B cell (primary cell): Measurements from ENCODE around the gene SLC8A3. TPM values are rescaled to one million over a fixed set of nuclear protein-coding genes. Genes with fewer than 3 reads are reported as not detected.

ENCODE experiments used
- ATAC-seq: fragments of 200-7000 bp; cut with Tn5 transposase; one replicate; pipeline ENCODE4 v1.10.0; 2021; ENCODE audit warnings: low read depth, mild to moderate bottlenecking, moderate number of reproducible peaks, moderate library complexity
- CTCF ChIA-PET: fragments of 350-600 bp; sonication (Branson Sonifier 250); formaldehyde crosslinking; loops from one replicate; lab custom pipeline; 2021; ENCODE audit warnings: antibody characterized with exemption, inconsistent platforms; lab: Charles Lee
- POLR2A ChIA-PET: fragments of 350-600 bp; sonication (Branson Sonifier 250); formaldehyde crosslinking; loops from one replicate; lab custom pipeline; 2021; ENCODE audit warnings: antibody characterized with exemption; lab: Charles Lee
- DNase-seq: peaks from one replicate; pipeline ENCODE4 v3.0.0; 2013
- H2AFZ ChIP-seq: 2 replicates; pipeline ENCODE4 v1.6.1; 2012; ENCODE audit warnings: mild to moderate bottlenecking, low read depth, low read length; ENCODE audit not compliant: insufficient read depth, poor library complexity, severe bottlenecking
- H3K27ac ChIP-seq, 2 donors: 1 replicate in 1 of 2; 2 replicates in 1 of 2; pipeline ENCODE4 v1.5.1; 2012 to 2013; ENCODE audit warnings: low read length in 2 of 2, mild to moderate bottlenecking in 2 of 2, moderate library complexity in 1 of 2
- H3K27me3 ChIP-seq, 4 experiments: fragments of 200-600 bp in 1 of 4; sonication (generic) in 1 of 4; replicated peaks in 1 of 4; 1 replicate in 2 of 4; 2 replicates in 2 of 4; pipeline versions ENCODE4 v1.6.1 to v1.7.0; 2013 to 2016; ENCODE audit warnings: low read length in 3 of 4, mild to moderate bottlenecking in 2 of 4, mixed read lengths in 1 of 4, moderate library complexity in 1 of 4; ENCODE audit not compliant: insufficient read depth in 4 of 4, control insufficient read depth in 3 of 4; ENCODE audit errors: control extremely low read depth in 1 of 4
- H3K36me3 ChIP-seq, 2 experiments: replicated peaks in 1 of 2; 1 replicate in 1 of 2; 2 replicates in 1 of 2; pipeline versions ENCODE4 v1.6.1 to v1.7.1; 2013; ENCODE audit warnings: low read length in 1 of 2; ENCODE audit not compliant: insufficient read depth in 2 of 2, control insufficient read depth in 1 of 2; ENCODE audit errors: control extremely low read depth in 1 of 2, extremely low read depth in 1 of 2
- H3K4me1 ChIP-seq, 2 donors: fragments of 200-600 bp in 1 of 2; sonication (generic) in 1 of 2; 1 replicate in 1 of 2; 2 replicates in 1 of 2; pipeline versions ENCODE4 v1.5.1 to v1.6.1; 2013 to 2017; ENCODE audit warnings: low read length in 2 of 2; ENCODE audit not compliant: control insufficient read depth in 2 of 2, insufficient read depth in 2 of 2
- H3K4me2 ChIP-seq: replicated peaks from 2 replicates; pipeline ENCODE3; 2012; ENCODE audit warnings: mild to moderate bottlenecking, low read depth, low read length; ENCODE audit not compliant: poor library complexity, severe bottlenecking
- H3K4me3 ChIP-seq, 5 experiments: fragments of 200-600 bp in 1 of 5; sonication (generic) in 1 of 5; 1 replicate in 3 of 5; 2 replicates in 2 of 5; pipeline versions ENCODE4 v1.5.1 to v1.7.0; 2011 to 2016; ENCODE audit warnings: low read length in 4 of 5, mild to moderate bottlenecking in 4 of 5, low read depth in 2 of 5, control low read depth in 1 of 5, moderate library complexity in 1 of 5; ENCODE audit not compliant: insufficient read depth in 1 of 5; ENCODE audit errors: control extremely low read depth in 1 of 5, extremely low read depth in 1 of 5
- H3K79me2 ChIP-seq: fragments of 200-600 bp; sonication (generic); one replicate; pipeline ENCODE4 v1.6.0; 2016; ENCODE audit warnings: low read length; ENCODE audit not compliant: control insufficient read depth, insufficient read depth
- H3K9ac ChIP-seq: fragments of 200-600 bp; sonication (generic); 2 replicates; pipeline ENCODE4 v1.6.1; 2017; ENCODE audit warnings: mild to moderate bottlenecking, low read length, moderate library complexity
- H3K9me3 ChIP-seq, 3 donors: one replicate each; pipeline versions ENCODE4 v1.6.1 to v1.7.1; 2013; ENCODE audit warnings: low read length in 2 of 3; ENCODE audit not compliant: control insufficient read depth in 2 of 3, insufficient read depth in 1 of 3; ENCODE audit errors: control extremely low read depth in 1 of 3
- H4K20me1 ChIP-seq: 2 replicates; pipeline ENCODE4 v1.6.0; 2012; ENCODE audit warnings: mild to moderate bottlenecking, low read length; ENCODE audit not compliant: insufficient read depth, control insufficient read depth, poor library complexity, severe bottlenecking
- H3K27ac Mint-ChIP-seq: one replicate; pipeline ENCODE4 v1.8.0; 2021; ENCODE audit warnings: mixed read lengths
- H3K27me3 Mint-ChIP-seq: one replicate; pipeline ENCODE4 v1.8.0; 2021; ENCODE audit warnings: mixed read lengths
- H3K4me1 Mint-ChIP-seq: one replicate; pipeline ENCODE4 v1.8.0; 2021; ENCODE audit warnings: mixed read lengths
- H3K4me3 Mint-ChIP-seq: one replicate; pipeline ENCODE4 v1.8.0; 2021; ENCODE audit warnings: mixed read lengths
- H3K9me3 Mint-ChIP-seq: one replicate; pipeline ENCODE4 v1.8.0; 2022; ENCODE audit warnings: mixed read lengths; ENCODE audit not compliant: insufficient read depth
- EZH2 ChIP-seq: IDR thresholded peaks from 2 replicates; pipeline ENCODE4 v1.6.1; 2012; ENCODE audit warnings: borderline replicate concordance, low read depth, mild to moderate bottlenecking, moderate library complexity, low read length; ENCODE audit not compliant: insufficient read depth, poor library complexity, severe bottlenecking
- WGBS: methylation state at CpG from one replicate; pipeline ENCODE4 v1.1.5; 2013; ENCODE audit warnings: missing lambda C conversion rate; ENCODE audit not compliant: insufficient coverage; 5-methylcytosine and 5-hydroxymethylcytosine counted together
- intact Hi-C: fragments of 100-400 bp; cut with micrococcal nuclease; formaldehyde crosslinking; loops from one replicate; pipeline ENCODE4 v1.10.0; 2022
- polyA plus RNA-seq: library from polyadenylated mRNA; depleted of rRNA; stranded (reverse); fragments of >200 nt; gene quantifications from 2 replicates; pipeline ENCODE4 v1.2.3, GENCODE V29; 2012
- total RNA-seq, 2 donors: library from RNA; stranded (reverse); fragments of 120-200 nt in 1 of 2; gene quantifications; 1 replicate in 1 of 2; 2 replicates in 1 of 2; pipeline versions ENCODE4 v1.2.3 to v1.2.4, GENCODE V29; 2013 to 2022
- TF ChIP-seq, protein P1 (sequence below): fragments of 200-600 bp; IDR thresholded peaks from one replicate; pipeline ENCODE4 v1.8.0; 2022; ENCODE audit warnings: antibody characterized with exemption, mild to moderate bottlenecking

Gene SLC8A3
- total and polyA plus RNA-seq, 2 donors (not counting 1 experiment from before 2014, with no cell fraction given): 0.07 to 0.09 TPM

DNA sequence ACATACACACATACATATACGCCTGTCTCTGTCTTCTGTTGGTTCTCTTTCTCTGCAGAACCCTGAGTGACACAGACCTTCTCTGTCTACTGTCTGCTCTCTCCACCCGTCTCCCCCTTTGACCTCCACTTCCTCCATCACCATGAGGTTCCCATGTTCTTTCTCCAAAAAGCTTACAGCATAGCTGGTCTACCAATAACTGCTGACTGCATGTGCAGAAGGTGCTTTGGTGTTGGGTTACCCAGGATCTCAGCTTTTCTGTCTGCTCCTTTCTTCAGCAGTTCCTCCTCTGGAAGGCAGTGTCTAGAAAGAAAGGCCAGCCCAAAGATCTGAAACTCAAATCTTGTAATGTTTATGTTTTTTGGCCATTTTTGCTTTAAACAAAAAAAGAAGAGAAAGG lies 184.0 kb downstream of the SLC8A3 start:
- H2AFZ ChIP-seq: no peak overlapping the region
- no peak overlapping the region for H3K27ac ChIP-seq
- H3K4me3 ChIP-seq: no peak overlapping the region
- no peak overlapping the region for H3K4me2 ChIP-seq
- intact Hi-C loops: no loop called here
- H3K9me3 ChIP-seq: no peaks in the 10 kb centered on the region
- Mint-ChIP-seq H3K9me3 (no peaks in the 10 kb centered on the region), H3K4me1 (peaks cover 11% of the 10 kb centered on the region), H3K27me3 (no peaks in the 10 kb centered on the region), H3K27ac (no peak overlapping the region), H3K4me3 (no peak overlapping the region)
- no peak overlapping the region for H3K9ac ChIP-seq
- no peak for ATAC-seq
- H4K20me1 ChIP-seq: no peaks in the 10 kb centered on the region
- no peak for DNase-seq
- peaks cover 0 to 9% of the 10 kb centered on the region in 2 donors for H3K4me1 ChIP-seq
- WGBS: 71% methylated on average over 2 of the region's 2 CpGs
- H3K79me2 ChIP-seq: no peaks in the 10 kb centered on the region
- POLR2A ChIA-PET: no interaction called here
- no peak for TF ChIP-seq EZH2
- TF ChIP-seq, protein P1, sequence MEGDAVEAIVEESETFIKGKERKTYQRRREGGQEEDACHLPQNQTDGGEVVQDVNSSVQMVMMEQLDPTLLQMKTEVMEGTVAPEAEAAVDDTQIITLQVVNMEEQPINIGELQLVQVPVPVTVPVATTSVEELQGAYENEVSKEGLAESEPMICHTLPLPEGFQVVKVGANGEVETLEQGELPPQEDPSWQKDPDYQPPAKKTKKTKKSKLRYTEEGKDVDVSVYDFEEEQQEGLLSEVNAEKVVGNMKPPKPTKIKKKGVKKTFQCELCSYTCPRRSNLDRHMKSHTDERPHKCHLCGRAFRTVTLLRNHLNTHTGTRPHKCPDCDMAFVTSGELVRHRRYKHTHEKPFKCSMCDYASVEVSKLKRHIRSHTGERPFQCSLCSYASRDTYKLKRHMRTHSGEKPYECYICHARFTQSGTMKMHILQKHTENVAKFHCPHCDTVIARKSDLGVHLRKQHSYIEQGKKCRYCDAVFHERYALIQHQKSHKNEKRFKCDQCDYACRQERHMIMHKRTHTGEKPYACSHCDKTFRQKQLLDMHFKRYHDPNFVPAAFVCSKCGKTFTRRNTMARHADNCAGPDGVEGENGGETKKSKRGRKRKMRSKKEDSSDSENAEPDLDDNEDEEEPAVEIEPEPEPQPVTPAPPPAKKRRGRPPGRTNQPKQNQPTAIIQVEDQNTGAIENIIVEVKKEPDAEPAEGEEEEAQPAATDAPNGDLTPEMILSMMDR: no peak
- no peaks in the 10 kb centered on the region for H3K36me3 ChIP-seq
- no peaks in the 10 kb centered on the region for H3K27me3 ChIP-seq
- CTCF ChIA-PET: no interaction called here

DNA sequence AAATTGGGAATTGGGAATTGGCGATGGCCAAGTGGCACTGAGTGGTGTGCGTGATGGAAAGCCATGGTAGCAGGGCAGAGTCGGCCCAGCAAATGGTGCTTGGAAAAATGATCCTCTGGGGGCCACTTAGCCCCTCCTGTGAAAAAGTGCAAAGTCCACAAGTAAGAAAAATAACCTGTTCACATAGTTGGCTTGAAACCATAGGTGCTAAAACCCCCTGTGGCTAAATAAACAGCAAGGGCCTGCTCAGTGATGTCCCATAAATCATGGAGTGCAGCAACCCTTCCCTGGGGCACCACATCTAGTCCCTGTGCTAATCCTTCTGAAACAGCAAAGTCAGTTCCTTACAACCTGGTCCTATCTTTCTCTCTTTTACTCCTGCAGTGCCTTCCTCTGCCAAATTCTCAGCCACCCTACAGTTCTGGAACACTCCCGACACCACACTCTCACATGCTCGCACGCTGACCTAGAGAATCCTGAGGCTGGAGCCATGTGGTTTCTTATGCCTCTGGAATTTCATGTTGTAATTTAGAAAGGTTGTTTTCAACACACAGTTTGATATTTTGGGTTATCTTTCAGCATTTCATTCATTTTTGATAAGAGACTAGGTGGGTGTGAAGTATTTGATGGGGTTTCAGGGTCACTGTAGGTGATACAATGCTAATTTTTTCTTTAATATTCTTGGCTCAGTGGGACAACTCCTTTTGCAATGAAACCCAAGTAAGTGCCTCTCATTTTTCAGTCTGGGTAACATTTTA lies 186.0 kb downstream of the SLC8A3 start:
- intact Hi-C loops: no loop called here
- ChIA-PET POLR2A (no interaction called here), CTCF (no interaction called here)
- Histone ChIP-seq H3K4me3 (no peak overlapping the region), H3K9ac (no peak overlapping the region), H3K4me2 (no peak overlapping the region), H2AFZ (no peak overlapping the region), H3K79me2 (no peaks in the 10 kb centered on the region), H3K27me3 (no peaks in the 10 kb centered on the region), H3K4me1 (peaks cover 0 to 3% of the 10 kb centered on the region in 2 donors), H4K20me1 (no peaks in the 10 kb centered on the region), H3K36me3 (no peaks in the 10 kb centered on the region), H3K27ac (no peak overlapping the region), H3K9me3 (no peaks in the 10 kb centered on the region)
- no peak for ATAC-seq
- H3K9me3 Mint-ChIP-seq: no peaks in the 10 kb centered on the region
- H3K27ac Mint-ChIP-seq: no peak overlapping the region
- no peak overlapping the region for H3K4me3 Mint-ChIP-seq
- TF ChIP-seq EZH2: no peak
- TF ChIP-seq, protein P1: no peak
- WGBS: 95% methylated on average over 3 of the region's 6 CpGs
- H3K27me3 Mint-ChIP-seq: no peaks in the 10 kb centered on the region
- DNase-seq: no peak
- peaks cover 5% of the 10 kb centered on the region for H3K4me1 Mint-ChIP-seq
